A673 (cell line): ENCODE measurements around the gene DENND1A.

Experiments used
- CTCF ChIP-seq: fragments of 300-800, 200-600 bp; sonication (generic); conservative IDR thresholded peaks from 2 replicates; pipeline ENCODE4 v1.5.1; 2017; ENCODE audit warnings: low read depth, mild to moderate bottlenecking, antibody characterized with exemption, low read length, moderate library complexity, mixed read lengths
- EZH2 ChIP-seq: fragments of 200-600 bp; sonication (generic); IDR thresholded peaks from 2 replicates; pipeline ENCODE4 v1.6.1; 2017; ENCODE audit warnings: borderline replicate concordance, low read depth, mild to moderate bottlenecking, mixed read lengths, antibody characterized with exemption, low read length; ENCODE audit not compliant: poor library complexity, severe bottlenecking

DNA sequence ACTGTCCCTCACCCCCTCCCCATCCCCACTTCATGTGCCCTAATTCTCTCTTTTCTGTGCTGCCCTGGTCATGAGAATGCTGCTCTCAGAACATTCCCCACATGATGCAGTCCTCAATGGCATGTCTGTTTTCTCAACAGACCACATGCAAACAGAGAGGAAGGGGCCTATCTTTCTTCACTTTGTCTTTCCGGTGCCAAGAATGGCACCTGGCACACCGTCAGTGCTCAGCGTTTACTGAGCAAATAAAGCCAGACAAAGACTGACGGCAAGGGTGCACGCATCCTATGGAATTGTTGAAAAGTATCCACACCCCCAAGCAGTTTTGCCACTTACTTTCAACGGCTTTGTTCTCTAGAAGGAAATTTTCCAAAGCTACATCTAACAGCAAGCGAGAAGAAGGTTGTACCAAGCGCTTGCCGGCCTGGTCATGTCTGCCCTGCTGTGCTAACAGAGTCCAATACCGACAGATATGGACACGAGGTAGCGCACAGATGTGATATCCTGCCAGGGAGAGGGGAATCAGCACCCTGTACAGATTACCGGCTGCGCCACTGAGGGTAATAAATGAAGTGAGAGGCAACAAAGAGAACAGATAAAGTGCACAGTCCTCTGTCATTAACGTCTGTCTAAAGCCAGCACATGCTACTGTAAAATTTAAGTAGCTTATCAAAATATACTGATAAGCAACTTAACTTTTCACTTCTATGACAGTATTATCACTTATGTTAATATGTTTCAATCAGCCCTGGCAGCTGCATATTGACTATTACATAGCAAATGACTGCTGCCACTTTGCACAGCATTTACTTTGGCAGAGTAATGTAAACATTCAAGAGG lies 251.7 kb downstream of the DENND1A start:
- no peak for TF ChIP-seq CTCF
- no peak for TF ChIP-seq EZH2
